H1 (cell line): ENCODE data around the gene GAD2. TPM values are rescaled to one million over a fixed set of nuclear protein-coding genes. Genes with fewer than 3 reads are reported as not detected.

Experiments used
- EGR1 ChIP-seq: IDR thresholded peaks from 2 replicates; pipeline ENCODE4 v1.6.1; 2011; ENCODE audit warnings: low read depth, low read length, borderline replicate concordance
- EP300 ChIP-seq, 2 experiments: IDR thresholded peaks; 1 replicate in 1 of 2; 2 replicates in 1 of 2; pipeline ENCODE4 v1.6.1; 2011 to 2012; ENCODE audit warnings: low read depth in 2 of 2, low read length in 2 of 2, mild to moderate bottlenecking in 2 of 2, borderline replicate concordance in 1 of 2, inconsistent platforms in 1 of 2, moderate library complexity in 1 of 2
- KDM4A ChIP-seq: IDR thresholded peaks from one replicate; pipeline ENCODE4 v1.7.1; 2012; ENCODE audit warnings: low read depth, mild to moderate bottlenecking, moderate library complexity, low read length, inconsistent platforms; ENCODE audit not compliant: severe bottlenecking
- KDM5A ChIP-seq: fragments of 200-600 bp; IDR thresholded peaks from 2 replicates; pipeline ENCODE4 v1.7.1; 2012; ENCODE audit warnings: mild to moderate bottlenecking, low read length, inconsistent platforms, mixed read lengths
- RNF2 ChIP-seq: fragments of 200-900, 300-1000 bp; sonication (generic); IDR thresholded peaks from 2 replicates; pipeline ENCODE4 v1.7.1; 2016; ENCODE audit warnings: borderline replicate concordance, low read depth, mild to moderate bottlenecking, antibody characterized with exemption, low read length; ENCODE audit not compliant: poor library complexity, severe bottlenecking; ENCODE audit errors: missing control alignments
- TCF12 ChIP-seq: IDR thresholded peaks from 2 replicates; pipeline ENCODE4 v1.6.1; 2011; ENCODE audit warnings: low read depth, mild to moderate bottlenecking, low read length
- TEAD4 ChIP-seq: IDR thresholded peaks from 2 replicates; pipeline ENCODE4 v1.6.1; 2012; ENCODE audit warnings: low read depth, low read length, inconsistent platforms, mixed read lengths
- polyA plus RNA-seq, 7 experiments: library from polyadenylated mRNA; depleted of rRNA in 3 of 7; stranded (reverse) in 5 of 7; unstranded in 2 of 7; fragments of >200 nt in 5 of 7; fragments of 200-250 nt in 2 of 7; gene quantifications; 1 replicate in 5 of 7; 2 replicates in 1 of 7; 4 replicates in 1 of 7; pipeline versions ENCODE4 v1.2.1 to v1.2.3, GENCODE V29; 2011 to 2013; ENCODE audit warnings: missing spikeins in 2 of 7, mixed read lengths in 2 of 7
- total RNA-seq: library from RNA; stranded (reverse); fragmentation: NEBNext Ultra II Directional; extraction: Animal tissue kit (Norgen Biotek cat#: 25700); gene quantifications from 2 replicates; pipeline ENCODE4 v1.2.1, GENCODE V29; 2021
- TF ChIP-seq, protein P1 (sequence below): fragments of 300-600 bp; sonication (generic); IDR thresholded peaks from 2 replicates; pipeline ENCODE4 v1.7.1; 2012; ENCODE audit warnings: low read length, moderate library complexity, mild to moderate bottlenecking, inconsistent platforms; ENCODE audit not compliant: insufficient replicate concordance
- TF ChIP-seq, protein P2 (sequence below): IDR thresholded peaks from 2 replicates; pipeline ENCODE4 v1.6.1; 2012; ENCODE audit warnings: inconsistent platforms

Gene GAD2
- total and polyA plus RNA-seq, 2 of the 8 experiments (the other 6 are each of a cell fraction or from before 2014, with no cell fraction given), result 0.30 to 0.47 TPM

DNA sequence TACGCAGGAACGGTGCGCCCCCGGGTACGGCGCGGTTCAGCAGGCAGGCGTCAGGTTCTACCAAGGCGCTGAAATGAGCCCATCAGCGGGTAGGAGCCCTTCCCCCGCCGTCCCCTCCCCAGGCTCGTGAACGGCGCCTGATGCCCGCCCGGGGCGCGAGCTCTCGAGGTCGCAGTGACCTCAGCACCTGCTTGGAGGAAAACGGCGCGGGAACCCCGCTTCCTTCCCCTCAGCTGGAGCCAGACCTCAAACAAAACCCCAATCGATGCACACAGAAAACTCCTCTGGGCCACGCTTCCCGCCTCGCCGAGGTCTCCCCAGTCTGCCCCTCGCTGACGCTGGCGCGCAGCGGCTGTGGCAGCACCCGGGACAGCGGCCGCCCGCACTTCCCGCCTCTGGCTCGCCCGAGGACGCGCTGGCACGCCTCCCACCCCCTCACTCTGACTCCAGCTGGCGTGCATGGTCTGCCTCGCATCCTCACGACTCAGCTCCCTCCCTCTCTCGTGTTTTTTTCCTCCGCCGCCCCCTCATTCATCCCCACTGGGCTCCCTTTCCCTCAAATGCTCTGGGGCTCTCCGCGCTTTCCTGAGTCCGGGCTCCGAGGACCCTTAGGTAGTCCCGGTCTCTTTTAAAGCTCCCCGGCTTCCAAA, 514 bp upstream of the GAD2 start (continued):
- TF ChIP-seq, protein P1, sequence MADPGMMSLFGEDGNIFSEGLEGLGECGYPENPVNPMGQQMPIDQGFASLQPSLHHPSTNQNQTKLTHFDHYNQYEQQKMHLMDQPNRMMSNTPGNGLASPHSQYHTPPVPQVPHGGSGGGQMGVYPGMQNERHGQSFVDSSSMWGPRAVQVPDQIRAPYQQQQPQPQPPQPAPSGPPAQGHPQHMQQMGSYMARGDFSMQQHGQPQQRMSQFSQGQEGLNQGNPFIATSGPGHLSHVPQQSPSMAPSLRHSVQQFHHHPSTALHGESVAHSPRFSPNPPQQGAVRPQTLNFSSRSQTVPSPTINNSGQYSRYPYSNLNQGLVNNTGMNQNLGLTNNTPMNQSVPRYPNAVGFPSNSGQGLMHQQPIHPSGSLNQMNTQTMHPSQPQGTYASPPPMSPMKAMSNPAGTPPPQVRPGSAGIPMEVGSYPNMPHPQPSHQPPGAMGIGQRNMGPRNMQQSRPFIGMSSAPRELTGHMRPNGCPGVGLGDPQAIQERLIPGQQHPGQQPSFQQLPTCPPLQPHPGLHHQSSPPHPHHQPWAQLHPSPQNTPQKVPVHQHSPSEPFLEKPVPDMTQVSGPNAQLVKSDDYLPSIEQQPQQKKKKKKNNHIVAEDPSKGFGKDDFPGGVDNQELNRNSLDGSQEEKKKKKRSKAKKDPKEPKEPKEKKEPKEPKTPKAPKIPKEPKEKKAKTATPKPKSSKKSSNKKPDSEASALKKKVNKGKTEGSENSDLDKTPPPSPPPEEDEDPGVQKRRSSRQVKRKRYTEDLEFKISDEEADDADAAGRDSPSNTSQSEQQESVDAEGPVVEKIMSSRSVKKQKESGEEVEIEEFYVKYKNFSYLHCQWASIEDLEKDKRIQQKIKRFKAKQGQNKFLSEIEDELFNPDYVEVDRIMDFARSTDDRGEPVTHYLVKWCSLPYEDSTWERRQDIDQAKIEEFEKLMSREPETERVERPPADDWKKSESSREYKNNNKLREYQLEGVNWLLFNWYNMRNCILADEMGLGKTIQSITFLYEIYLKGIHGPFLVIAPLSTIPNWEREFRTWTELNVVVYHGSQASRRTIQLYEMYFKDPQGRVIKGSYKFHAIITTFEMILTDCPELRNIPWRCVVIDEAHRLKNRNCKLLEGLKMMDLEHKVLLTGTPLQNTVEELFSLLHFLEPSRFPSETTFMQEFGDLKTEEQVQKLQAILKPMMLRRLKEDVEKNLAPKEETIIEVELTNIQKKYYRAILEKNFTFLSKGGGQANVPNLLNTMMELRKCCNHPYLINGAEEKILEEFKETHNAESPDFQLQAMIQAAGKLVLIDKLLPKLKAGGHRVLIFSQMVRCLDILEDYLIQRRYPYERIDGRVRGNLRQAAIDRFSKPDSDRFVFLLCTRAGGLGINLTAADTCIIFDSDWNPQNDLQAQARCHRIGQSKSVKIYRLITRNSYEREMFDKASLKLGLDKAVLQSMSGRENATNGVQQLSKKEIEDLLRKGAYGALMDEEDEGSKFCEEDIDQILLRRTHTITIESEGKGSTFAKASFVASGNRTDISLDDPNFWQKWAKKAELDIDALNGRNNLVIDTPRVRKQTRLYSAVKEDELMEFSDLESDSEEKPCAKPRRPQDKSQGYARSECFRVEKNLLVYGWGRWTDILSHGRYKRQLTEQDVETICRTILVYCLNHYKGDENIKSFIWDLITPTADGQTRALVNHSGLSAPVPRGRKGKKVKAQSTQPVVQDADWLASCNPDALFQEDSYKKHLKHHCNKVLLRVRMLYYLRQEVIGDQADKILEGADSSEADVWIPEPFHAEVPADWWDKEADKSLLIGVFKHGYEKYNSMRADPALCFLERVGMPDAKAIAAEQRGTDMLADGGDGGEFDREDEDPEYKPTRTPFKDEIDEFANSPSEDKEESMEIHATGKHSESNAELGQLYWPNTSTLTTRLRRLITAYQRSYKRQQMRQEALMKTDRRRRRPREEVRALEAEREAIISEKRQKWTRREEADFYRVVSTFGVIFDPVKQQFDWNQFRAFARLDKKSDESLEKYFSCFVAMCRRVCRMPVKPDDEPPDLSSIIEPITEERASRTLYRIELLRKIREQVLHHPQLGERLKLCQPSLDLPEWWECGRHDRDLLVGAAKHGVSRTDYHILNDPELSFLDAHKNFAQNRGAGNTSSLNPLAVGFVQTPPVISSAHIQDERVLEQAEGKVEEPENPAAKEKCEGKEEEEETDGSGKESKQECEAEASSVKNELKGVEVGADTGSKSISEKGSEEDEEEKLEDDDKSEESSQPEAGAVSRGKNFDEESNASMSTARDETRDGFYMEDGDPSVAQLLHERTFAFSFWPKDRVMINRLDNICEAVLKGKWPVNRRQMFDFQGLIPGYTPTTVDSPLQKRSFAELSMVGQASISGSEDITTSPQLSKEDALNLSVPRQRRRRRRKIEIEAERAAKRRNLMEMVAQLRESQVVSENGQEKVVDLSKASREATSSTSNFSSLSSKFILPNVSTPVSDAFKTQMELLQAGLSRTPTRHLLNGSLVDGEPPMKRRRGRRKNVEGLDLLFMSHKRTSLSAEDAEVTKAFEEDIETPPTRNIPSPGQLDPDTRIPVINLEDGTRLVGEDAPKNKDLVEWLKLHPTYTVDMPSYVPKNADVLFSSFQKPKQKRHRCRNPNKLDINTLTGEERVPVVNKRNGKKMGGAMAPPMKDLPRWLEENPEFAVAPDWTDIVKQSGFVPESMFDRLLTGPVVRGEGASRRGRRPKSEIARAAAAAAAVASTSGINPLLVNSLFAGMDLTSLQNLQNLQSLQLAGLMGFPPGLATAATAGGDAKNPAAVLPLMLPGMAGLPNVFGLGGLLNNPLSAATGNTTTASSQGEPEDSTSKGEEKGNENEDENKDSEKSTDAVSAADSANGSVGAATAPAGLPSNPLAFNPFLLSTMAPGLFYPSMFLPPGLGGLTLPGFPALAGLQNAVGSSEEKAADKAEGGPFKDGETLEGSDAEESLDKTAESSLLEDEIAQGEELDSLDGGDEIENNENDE, result no peak
- TF ChIP-seq EGR1 (peak; percentile 93; the same call in 1 of the 2 replicates), KDM5A (no peak), EP300 (IDR thresholded peaks at IDR 0.05; ENCODE audit: borderline replicate concordance in 1 of 2, low read depth in 2 of 2, low read length in 2 of 2) (no peak), TEAD4 (0 out of 2 replicates have a peak, but pooled peaks have one; percentile 4), TCF12 (peak; percentile 57; the same call in 1 of the 2 replicates), KDM4A (peak; percentile 96), RNF2 (no peak)
- TF ChIP-seq, protein P2, sequence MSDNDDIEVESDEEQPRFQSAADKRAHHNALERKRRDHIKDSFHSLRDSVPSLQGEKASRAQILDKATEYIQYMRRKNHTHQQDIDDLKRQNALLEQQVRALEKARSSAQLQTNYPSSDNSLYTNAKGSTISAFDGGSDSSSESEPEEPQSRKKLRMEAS, result peak; percentile 93
